ENCODE data around the gene ROCK1. TPM values are rescaled to one million over a fixed set of nuclear protein-coding genes. Genes with fewer than 3 reads are reported as not detected.
"Not testable (repeated sequence)": the region's sequence is repeated elsewhere in the genome, so short reads cannot be mapped to it uniquely, and the experiment has no call there.

ROCK1 gene
- 10 to 100 TPM; 43.1 to 46.3 TPM for total RNA-seq
- polyA plus RNA-seq (ENCODE audit: insufficient read depth, low read depth, low replicate concordance) = 9.6 TPM
- long read RNA-seq, donor 1, partial matches to known transcripts = 9 of 9 reads
- long read RNA-seq, donor 1, other reads (novel, unspliced or antisense) = 0 of 9 reads
- long read RNA-seq, donor 2 = 0 reads

DNA sequence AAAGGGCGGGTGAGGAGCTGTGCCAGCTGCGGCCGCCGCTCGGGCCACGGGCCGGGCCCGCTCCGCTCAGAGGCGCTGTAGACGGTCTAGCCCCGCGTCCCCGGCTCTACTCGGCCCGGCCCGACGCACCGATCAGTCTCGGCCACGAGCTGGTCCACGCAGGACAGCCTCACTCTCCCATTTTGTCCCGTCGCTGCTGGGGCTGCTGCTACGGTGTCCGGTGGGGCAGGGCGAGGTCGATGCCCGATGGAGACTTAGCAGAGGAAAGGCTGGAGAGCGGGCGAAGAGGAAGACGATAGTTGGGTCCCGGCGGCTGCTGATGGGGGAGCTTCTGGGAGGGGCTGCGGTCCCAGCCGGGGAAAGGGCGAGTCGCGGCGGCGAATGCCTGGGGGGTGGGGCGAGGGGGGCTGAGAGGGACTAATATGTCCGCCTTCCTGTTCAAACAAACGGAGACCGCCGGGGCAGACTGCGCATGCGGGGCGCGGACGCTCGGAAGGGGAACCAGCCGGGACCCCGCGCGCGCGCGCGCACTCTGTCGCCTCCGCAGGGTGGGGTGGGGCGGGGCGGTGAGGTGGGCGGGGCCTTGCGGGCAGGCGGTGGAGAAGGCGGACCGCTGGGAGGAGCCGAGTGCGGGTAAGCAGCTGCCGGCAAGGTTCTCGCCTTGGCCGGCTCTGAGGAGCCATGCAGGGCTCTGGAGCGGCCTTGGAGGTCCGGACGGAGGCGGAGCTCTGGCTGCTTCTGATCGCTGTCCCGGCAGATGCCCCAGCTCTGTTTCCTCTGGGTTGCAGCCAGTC is at the start of gene ROCK1:
ROCK1 (minus strand) TSS at position 468 of the 794 bp plus-strand sequence. CDS start 903 bp downstream, outside the sequence.
- H3K4me3 ChIP-seq = peak within 1 kb of the TSS; percentile 95 to 100
- H3K27me3 ChIP-seq = no peaks in the 10 kb centered on the region
- DNase-seq = peak; percentile 97
- WGBS, 2 donors = 0 to 1% methylated on average over 20 to 38 of the region's 80 CpGs
- H3K27ac ChIP-seq = peak within 1 kb of the TSS; percentile 96 to 99
- no peaks in the 10 kb centered on the region for H3K36me3 ChIP-seq (ENCODE audit: low read depth, missing control alignments)
- H3K4me1 ChIP-seq = peaks cover 12% of the 10 kb centered on the region
- TF ChIP-seq POLR2A (IDR thresholded peaks at IDR 0.05) = peak; percentile 74
- TF ChIP-seq, protein P1, sequence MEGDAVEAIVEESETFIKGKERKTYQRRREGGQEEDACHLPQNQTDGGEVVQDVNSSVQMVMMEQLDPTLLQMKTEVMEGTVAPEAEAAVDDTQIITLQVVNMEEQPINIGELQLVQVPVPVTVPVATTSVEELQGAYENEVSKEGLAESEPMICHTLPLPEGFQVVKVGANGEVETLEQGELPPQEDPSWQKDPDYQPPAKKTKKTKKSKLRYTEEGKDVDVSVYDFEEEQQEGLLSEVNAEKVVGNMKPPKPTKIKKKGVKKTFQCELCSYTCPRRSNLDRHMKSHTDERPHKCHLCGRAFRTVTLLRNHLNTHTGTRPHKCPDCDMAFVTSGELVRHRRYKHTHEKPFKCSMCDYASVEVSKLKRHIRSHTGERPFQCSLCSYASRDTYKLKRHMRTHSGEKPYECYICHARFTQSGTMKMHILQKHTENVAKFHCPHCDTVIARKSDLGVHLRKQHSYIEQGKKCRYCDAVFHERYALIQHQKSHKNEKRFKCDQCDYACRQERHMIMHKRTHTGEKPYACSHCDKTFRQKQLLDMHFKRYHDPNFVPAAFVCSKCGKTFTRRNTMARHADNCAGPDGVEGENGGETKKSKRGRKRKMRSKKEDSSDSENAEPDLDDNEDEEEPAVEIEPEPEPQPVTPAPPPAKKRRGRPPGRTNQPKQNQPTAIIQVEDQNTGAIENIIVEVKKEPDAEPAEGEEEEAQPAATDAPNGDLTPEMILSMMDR (IDR thresholded peaks at IDR 0.05) = no peak
- intact Hi-C loops (cut with DNase I; ENCODE audit: low total_unique reads) = no loop called here
- no peaks in the 10 kb centered on the region for H3K9me3 ChIP-seq

DNA sequence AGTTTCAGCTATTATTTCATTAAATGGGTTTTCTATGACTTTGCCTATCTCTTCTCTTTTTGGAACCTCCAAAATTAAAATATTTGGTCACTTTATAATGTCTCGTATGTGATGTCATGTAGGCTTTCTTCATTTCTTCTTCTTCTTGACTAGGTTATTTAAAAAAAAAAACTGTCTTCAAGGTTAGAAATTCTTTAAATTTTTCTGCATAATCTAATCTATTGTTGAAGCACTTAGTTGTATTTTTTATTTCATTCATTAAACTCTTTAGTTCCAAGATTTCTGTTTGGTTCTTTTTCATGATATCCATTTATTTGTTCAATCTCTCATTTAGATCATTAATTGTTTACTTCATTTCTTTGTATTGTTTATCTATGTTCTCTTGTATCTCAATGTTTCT is 43.8 kb upstream of the ROCK1 start:
- intact Hi-C loops (cut with DNase I; ENCODE audit: low total_unique reads) = no loop called here
- H3K4me1 ChIP-seq = no peaks in the 10 kb centered on the region
- TF ChIP-seq, protein P1 (IDR thresholded peaks at IDR 0.05) = no peak
- DNase-seq = no peak
- WGBS, 2 donors = 90 to 100% methylated on average over 1 of the region's 1 CpG
- no peaks in the 10 kb centered on the region for H3K9me3 ChIP-seq
- no peaks in the 10 kb centered on the region for H3K36me3 ChIP-seq (ENCODE audit: low read depth, missing control alignments)
- no peak overlapping the region for H3K27ac ChIP-seq
- H3K27me3 ChIP-seq = no peaks in the 10 kb centered on the region
- H3K4me3 ChIP-seq = no peak overlapping the region

DNA sequence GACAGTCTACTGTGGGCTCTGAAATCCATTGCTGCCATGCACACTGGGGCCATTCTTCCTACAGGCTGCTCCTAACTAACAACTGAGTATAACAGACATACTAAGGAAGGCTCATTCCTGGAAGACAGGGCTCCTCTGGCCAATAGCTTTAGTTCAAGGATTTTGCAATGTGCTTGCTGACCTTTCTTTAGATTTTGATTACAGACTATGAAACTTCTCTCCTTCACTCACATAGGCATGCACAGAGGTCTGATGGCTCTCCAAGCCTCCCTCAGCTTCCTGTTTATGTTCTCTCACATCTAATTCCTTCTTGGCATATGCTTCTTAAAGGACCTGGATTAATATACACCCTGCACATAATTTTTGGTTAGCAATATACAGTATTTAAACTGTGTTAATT is 34.4 kb upstream of the ROCK1 start:
- Histone ChIP-seq H3K4me3 (no peak overlapping the region), H3K27ac (no peak overlapping the region), H3K9me3 (no peaks in the 10 kb centered on the region), H3K27me3 (no peaks in the 10 kb centered on the region), H3K36me3 (ENCODE audit: low read depth, missing control alignments) (no peaks in the 10 kb centered on the region), H3K4me1 (no peaks in the 10 kb centered on the region)
- intact Hi-C loops (cut with DNase I; ENCODE audit: low total_unique reads) = no loop called here
- no peak for TF ChIP-seq POLR2A (IDR thresholded peaks at IDR 0.05)
- no peak for DNase-seq

DNA sequence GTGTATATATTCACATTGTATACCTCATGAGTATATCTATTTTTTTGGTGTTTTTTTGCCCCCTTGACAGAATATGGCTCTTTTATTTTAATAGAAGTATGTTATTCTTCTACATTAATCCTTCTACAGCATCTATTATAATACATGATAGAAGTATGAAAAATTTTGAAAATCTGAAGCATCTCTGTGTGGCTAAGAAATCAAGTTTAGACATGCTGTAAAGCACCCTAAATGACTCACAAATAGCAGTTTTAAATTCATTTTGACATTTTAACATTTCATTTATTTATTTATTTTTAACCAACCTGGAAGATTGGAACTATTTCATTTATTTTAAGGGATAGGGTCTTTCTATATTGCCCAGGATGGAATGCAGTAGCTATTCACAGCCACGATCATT is 33.8 kb upstream of the ROCK1 start:
- Histone ChIP-seq H3K27ac (no peak overlapping the region), H3K4me3 (no peak overlapping the region), H3K4me1 (no peaks in the 10 kb centered on the region), H3K36me3 (ENCODE audit: low read depth, missing control alignments) (no peaks in the 10 kb centered on the region), H3K27me3 (no peaks in the 10 kb centered on the region), H3K9me3 (no peaks in the 10 kb centered on the region)
- DNase-seq = no peak
- TF ChIP-seq, protein P1 (IDR thresholded peaks at IDR 0.05) = no peak
- TF ChIP-seq POLR2A (IDR thresholded peaks at IDR 0.05) = no peak
- 84 to 88% methylated on average over 1 of the region's 1 CpG for WGBS, 2 donors
- intact Hi-C loops (cut with DNase I; ENCODE audit: low total_unique reads) = no loop called here

DNA sequence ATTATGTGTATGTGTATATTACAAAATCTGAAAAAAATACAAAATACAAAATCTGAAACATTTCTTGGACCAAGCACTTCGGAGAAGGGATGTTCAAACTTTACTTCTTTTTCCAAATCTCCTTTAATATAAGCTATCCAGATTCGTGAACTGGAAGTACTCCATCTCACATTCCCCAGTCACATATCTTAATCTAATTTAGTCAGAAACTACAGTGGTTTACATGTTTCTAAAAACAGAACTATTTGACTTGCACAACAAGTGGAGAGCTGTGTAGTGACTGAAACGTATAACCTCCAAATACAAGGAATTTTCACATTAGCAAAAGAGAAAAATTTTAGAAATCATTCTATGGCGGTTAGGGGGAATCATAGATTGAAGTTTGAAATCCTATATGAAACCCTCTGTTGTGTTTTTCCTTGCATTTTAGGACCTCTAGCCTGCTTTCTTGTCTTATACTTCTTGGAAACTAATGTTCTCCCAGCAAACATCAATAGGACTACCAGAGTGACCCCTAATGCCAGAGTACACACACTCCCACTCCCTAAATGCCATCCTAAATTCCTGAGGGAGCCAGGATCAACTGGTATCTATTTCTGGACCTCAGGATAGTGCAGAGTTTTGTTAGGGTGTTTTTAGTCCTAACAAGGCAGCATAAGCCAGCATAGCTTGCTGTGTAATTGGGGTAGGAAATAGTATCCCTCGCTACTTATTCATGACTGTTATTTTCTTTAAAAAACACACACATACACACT is 30.2 kb upstream of the ROCK1 start:
- Histone ChIP-seq H3K4me1 (no peaks in the 10 kb centered on the region), H3K36me3 (ENCODE audit: low read depth, missing control alignments) (no peaks in the 10 kb centered on the region), H3K4me3 (no peak overlapping the region), H3K9me3 (no peaks in the 10 kb centered on the region), H3K27ac (no peak overlapping the region), H3K27me3 (no peaks in the 10 kb centered on the region)
- intact Hi-C loops (cut with DNase I; ENCODE audit: low total_unique reads) = no loop called here
- 69% methylated on average over 5 of the region's 5 CpGs for WGBS, 2 donors
- TF ChIP-seq, protein P1 (IDR thresholded peaks at IDR 0.05) = no peak
- TF ChIP-seq POLR2A (IDR thresholded peaks at IDR 0.05) = no peak
- no peak for DNase-seq

DNA sequence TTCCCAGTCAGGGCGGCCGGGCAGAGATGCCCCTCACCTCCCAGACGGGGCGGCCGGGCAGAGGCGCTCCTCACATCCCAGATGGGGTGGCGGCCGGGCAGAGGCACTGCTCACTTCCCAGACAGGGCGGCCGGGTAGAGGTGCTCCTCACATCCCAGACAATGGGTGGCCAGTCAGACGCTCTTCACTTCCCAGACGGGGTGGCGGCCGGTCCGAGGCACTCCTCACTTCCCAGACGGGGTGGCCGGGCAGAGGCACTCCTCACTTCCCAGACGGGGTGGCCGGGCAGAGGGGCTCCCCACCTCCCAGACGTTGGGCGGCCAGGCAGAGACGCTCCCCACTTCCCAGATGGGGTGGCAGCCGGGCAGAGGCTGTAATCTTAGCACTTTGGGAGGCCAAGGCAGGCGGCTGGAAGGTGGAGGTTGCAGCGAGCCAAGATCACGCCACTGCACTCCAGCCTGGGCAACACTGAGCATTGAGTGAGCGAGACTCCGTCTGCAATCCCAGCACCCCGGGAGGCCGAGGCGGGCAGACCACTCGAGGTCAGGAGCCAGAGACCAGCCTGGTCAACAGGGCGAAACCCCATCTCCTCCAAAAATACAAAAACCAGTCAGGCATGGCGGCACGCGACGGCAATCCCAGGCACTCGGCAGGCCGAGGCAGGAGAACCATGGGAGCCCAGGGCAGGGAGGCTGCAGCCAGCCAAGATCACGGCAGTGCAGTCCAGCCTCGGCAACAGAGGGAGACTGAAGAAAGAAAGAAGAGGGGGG is 26.3 kb upstream of the ROCK1 start:
- H3K9me3 ChIP-seq; H3K27me3 ChIP-seq; H3K36me3 ChIP-seq (ENCODE audit: low read depth, missing control alignments); H3K4me1 ChIP-seq; intact Hi-C loops (cut with DNase I; ENCODE audit: low total_unique reads); DNase-seq; H3K27ac ChIP-seq: not testable (repeated sequence)
- H3K4me3 ChIP-seq = peak overlapping the region in 1 of 2 donors; percentile 3
- WGBS, 2 donors = 84 to 90% methylated on average over 36 to 41 of the region's 41 CpGs
